ENCODE results near the gene HHAT.
A peak's percentile ranks its signal among the peaks of the same experiment; 100 is the strongest.

HHAT gene

GRCh38 chr1:210372491-210372890 lies 43.8 kb downstream of the HHAT start:
- Histone ChIP-seq H3K36me3 (replicated peaks in 1 of 2; ENCODE audit: control insufficient read depth in 2 of 2, insufficient read depth in 2 of 2, low read length in 2 of 2) (no peaks in the 10 kb centered on the region), H3K79me1 (ENCODE audit: low read depth, low read length) (no peaks in the 10 kb centered on the region), H3K18ac (ENCODE audit: low read length) (no peak overlapping the region), H2BK5ac (ENCODE audit: low read length) (no peak overlapping the region), H2BK15ac (ENCODE audit: low read length) (no peak overlapping the region), H3K4me3 (ENCODE audit: low read length in 2 of 2) (no peak overlapping the region), H2BK12ac (ENCODE audit: low read length) (no peak overlapping the region), H3K27ac (replicated peaks; ENCODE audit: low read length) (no peak overlapping the region), H3K9ac (ENCODE audit: low read depth, low read length, poor library complexity) (no peak overlapping the region), H3K9me3 (replicated peaks in 1 of 2; ENCODE audit: control insufficient read depth in 2 of 2, insufficient read depth in 1 of 2, low read depth in 1 of 2, low read length in 2 of 2) (no peaks in the 10 kb centered on the region), H2AK5ac (ENCODE audit: low read depth, low read length) (no peak overlapping the region), H2BK120ac (ENCODE audit: low read depth, low read length) (no peak overlapping the region), H3K4ac (ENCODE audit: low read length) (no peak overlapping the region), H3K4me1 (ENCODE audit: control insufficient read depth in 2 of 2, insufficient read depth in 1 of 2, low read depth in 1 of 2, low read length in 2 of 2) (peaks cover 0 to 7% of the 10 kb centered on the region in 2 donors), H3K23ac (ENCODE audit: low read depth, low read length, poor library complexity) (no peak overlapping the region), H3K27me3 (ENCODE audit: control insufficient read depth in 3 of 3, insufficient read depth in 3 of 3, low read depth in 1 of 3, low read length in 3 of 3) (no peaks in the 10 kb centered on the region), H4K91ac (ENCODE audit: low read depth, low read length, poor library complexity) (no peak overlapping the region), H4K8ac (ENCODE audit: low read depth, low read length) (no peak overlapping the region), H3K14ac (ENCODE audit: low read length) (no peak overlapping the region), H3K4me2 (ENCODE audit: insufficient read depth, low read length, poor library complexity, severe bottlenecking) (no peak overlapping the region), H2AFZ (ENCODE audit: low read length) (no peak overlapping the region)
- WGBS, 2 donors (ENCODE audit: extremely low coverage in 2 of 2, insufficient read length in 2 of 2, insufficient replicate concordance in 1 of 2): no CpG with 5 or more reads among the region's 2 CpGs
- no peak for DNase-seq (ENCODE audit: low spot score)

GRCh38 chr1:210372931-210373627 lies 44.4 kb downstream of the HHAT start:
- Histone ChIP-seq H3K79me1 (ENCODE audit: low read depth, low read length) (no peaks in the 10 kb centered on the region), H2BK5ac (ENCODE audit: low read length) (no peak overlapping the region), H3K36me3 (replicated peaks in 1 of 2; ENCODE audit: control insufficient read depth in 2 of 2, insufficient read depth in 2 of 2, low read length in 2 of 2) (no peaks in the 10 kb centered on the region), H4K91ac (ENCODE audit: low read depth, low read length, poor library complexity) (no peak overlapping the region), H3K9ac (ENCODE audit: low read depth, low read length, poor library complexity) (no peak overlapping the region), H2BK15ac (ENCODE audit: low read length) (no peak overlapping the region), H4K8ac (ENCODE audit: low read depth, low read length) (no peak overlapping the region), H2BK12ac (ENCODE audit: low read length) (peak overlapping the region; percentile 16), H2AFZ (ENCODE audit: low read length) (no peak overlapping the region), H3K9me3 (replicated peaks in 1 of 2; ENCODE audit: control insufficient read depth in 2 of 2, insufficient read depth in 1 of 2, low read depth in 1 of 2, low read length in 2 of 2) (no peaks in the 10 kb centered on the region), H3K27me3 (ENCODE audit: control insufficient read depth in 3 of 3, insufficient read depth in 3 of 3, low read depth in 1 of 3, low read length in 3 of 3) (no peaks in the 10 kb centered on the region), H3K27ac (replicated peaks; ENCODE audit: low read length) (peak overlapping the region; percentile 16), H3K4ac (ENCODE audit: low read length) (no peak overlapping the region), H2AK5ac (ENCODE audit: low read depth, low read length) (no peak overlapping the region), H3K4me1 (ENCODE audit: control insufficient read depth in 2 of 2, insufficient read depth in 1 of 2, low read depth in 1 of 2, low read length in 2 of 2) (peaks cover 3 to 9% of the 10 kb centered on the region in 2 donors), H3K18ac (ENCODE audit: low read length) (peak overlapping the region; percentile 60), H2BK120ac (ENCODE audit: low read depth, low read length) (no peak overlapping the region), H3K4me2 (ENCODE audit: insufficient read depth, low read length, poor library complexity, severe bottlenecking) (no peak overlapping the region), H3K4me3 (ENCODE audit: low read length in 2 of 2) (no peak overlapping the region), H3K23ac (ENCODE audit: low read depth, low read length, poor library complexity) (no peak overlapping the region), H3K14ac (ENCODE audit: low read length) (no peak overlapping the region)
- no CpG with 5 or more reads among the region's 6 CpGs for WGBS, 2 donors (ENCODE audit: extremely low coverage in 2 of 2, insufficient read length in 2 of 2, insufficient replicate concordance in 1 of 2)
- DNase-seq (ENCODE audit: low spot score): no peak

GRCh38 chr1:210373628-210373877 lies 44.9 kb downstream of the HHAT start:
- Histone ChIP-seq H3K14ac (ENCODE audit: low read length) (no peak overlapping the region), H2BK5ac (ENCODE audit: low read length) (no peak overlapping the region), H2AK5ac (ENCODE audit: low read depth, low read length) (no peak overlapping the region), H2BK12ac (ENCODE audit: low read length) (peak overlapping the region; percentile 16), H3K4me2 (ENCODE audit: insufficient read depth, low read length, poor library complexity, severe bottlenecking) (no peak overlapping the region), H2BK120ac (ENCODE audit: low read depth, low read length) (no peak overlapping the region), H3K27me3 (ENCODE audit: control insufficient read depth in 3 of 3, insufficient read depth in 3 of 3, low read depth in 1 of 3, low read length in 3 of 3) (no peaks in the 10 kb centered on the region), H4K8ac (ENCODE audit: low read depth, low read length) (no peak overlapping the region), H3K4ac (ENCODE audit: low read length) (no peak overlapping the region), H3K27ac (replicated peaks; ENCODE audit: low read length) (peak overlapping the region; percentile 16), H3K4me3 (ENCODE audit: low read length in 2 of 2) (no peak overlapping the region), H2BK15ac (ENCODE audit: low read length) (no peak overlapping the region), H3K36me3 (replicated peaks in 1 of 2; ENCODE audit: control insufficient read depth in 2 of 2, insufficient read depth in 2 of 2, low read length in 2 of 2) (no peaks in the 10 kb centered on the region), H3K79me1 (ENCODE audit: low read depth, low read length) (no peaks in the 10 kb centered on the region), H3K9ac (ENCODE audit: low read depth, low read length, poor library complexity) (no peak overlapping the region), H3K18ac (ENCODE audit: low read length) (no peak overlapping the region), H3K23ac (ENCODE audit: low read depth, low read length, poor library complexity) (no peak overlapping the region), H3K4me1 (ENCODE audit: control insufficient read depth in 2 of 2, insufficient read depth in 1 of 2, low read depth in 1 of 2, low read length in 2 of 2) (peaks cover 3 to 9% of the 10 kb centered on the region in 2 donors), H4K91ac (ENCODE audit: low read depth, low read length, poor library complexity) (no peak overlapping the region), H2AFZ (ENCODE audit: low read length) (no peak overlapping the region), H3K9me3 (replicated peaks in 1 of 2; ENCODE audit: control insufficient read depth in 2 of 2, insufficient read depth in 1 of 2, low read depth in 1 of 2, low read length in 2 of 2) (no peaks in the 10 kb centered on the region)
- WGBS, 2 donors (ENCODE audit: extremely low coverage in 2 of 2, insufficient read length in 2 of 2, insufficient replicate concordance in 1 of 2): no CpG with 5 or more reads among the region's 1 CpG
- no peak for DNase-seq (ENCODE audit: low spot score)

GRCh38 chr1:210373878-210374599 lies 45.3 kb downstream of the HHAT start:
- WGBS, 2 donors (ENCODE audit: extremely low coverage in 2 of 2, insufficient read length in 2 of 2, insufficient replicate concordance in 1 of 2): no CpG with 5 or more reads among the region's 9 CpGs
- Histone ChIP-seq H3K14ac (ENCODE audit: low read length) (no peak overlapping the region), H2AFZ (ENCODE audit: low read length) (no peak overlapping the region)

More at GRCh38 chr1:210373878-210374599, 45.3 kb downstream of the HHAT start:
- peak; percentile 79 for DNase-seq (ENCODE audit: low spot score)
- Histone ChIP-seq H3K27ac (replicated peaks; ENCODE audit: low read length) (peak overlapping the region; percentile 16), H3K23ac (ENCODE audit: low read depth, low read length, poor library complexity) (no peak overlapping the region), H3K4ac (ENCODE audit: low read length) (no peak overlapping the region), H3K36me3 (replicated peaks in 1 of 2; ENCODE audit: control insufficient read depth in 2 of 2, insufficient read depth in 2 of 2, low read length in 2 of 2) (no peaks in the 10 kb centered on the region), H4K8ac (ENCODE audit: low read depth, low read length) (no peak overlapping the region), H3K4me1 (ENCODE audit: control insufficient read depth in 2 of 2, insufficient read depth in 1 of 2, low read depth in 1 of 2, low read length in 2 of 2) (peaks cover 3 to 11% of the 10 kb centered on the region in 2 donors), H2BK12ac (ENCODE audit: low read length) (no peak overlapping the region), H3K27me3 (ENCODE audit: control insufficient read depth in 3 of 3, insufficient read depth in 3 of 3, low read depth in 1 of 3, low read length in 3 of 3) (no peaks in the 10 kb centered on the region), H3K9me3 (replicated peaks in 1 of 2; ENCODE audit: control insufficient read depth in 2 of 2, insufficient read depth in 1 of 2, low read depth in 1 of 2, low read length in 2 of 2) (no peaks in the 10 kb centered on the region), H3K9ac (ENCODE audit: low read depth, low read length, poor library complexity) (no peak overlapping the region), H2AK5ac (ENCODE audit: low read depth, low read length) (no peak overlapping the region), H3K4me3 (ENCODE audit: low read length in 2 of 2) (no peak overlapping the region), H3K18ac (ENCODE audit: low read length) (no peak overlapping the region), H3K79me1 (ENCODE audit: low read depth, low read length) (no peaks in the 10 kb centered on the region), H2BK5ac (ENCODE audit: low read length) (no peak overlapping the region), H3K4me2 (ENCODE audit: insufficient read depth, low read length, poor library complexity, severe bottlenecking) (no peak overlapping the region), H4K91ac (ENCODE audit: low read depth, low read length, poor library complexity) (no peak overlapping the region), H2BK15ac (ENCODE audit: low read length) (no peak overlapping the region), H2BK120ac (ENCODE audit: low read depth, low read length) (no peak overlapping the region)
